Naive B cell (primary cell): Measurements from ENCODE around the gene ITGB3. TPM values are rescaled to one million over a fixed set of nuclear protein-coding genes. Genes with fewer than 3 reads are reported as not detected.
A peak's percentile ranks its signal among the peaks of the same experiment; 100 is the strongest.

ENCODE experiments used
- ATAC-seq, 2 donors: fragments of 150-1000 bp; cut with Tn5 transposase; 2 replicates each; pipeline ENCODE4 v1.10.0; 2021; ENCODE audit warnings: low read depth in 2 of 2, mild to moderate bottlenecking in 2 of 2, moderate library complexity in 2 of 2
- DNase-seq: peaks from one replicate; pipeline ENCODE4 v3.0.0; 2022
- H3K27ac Mint-ChIP-seq, 6 donors: one replicate each; pipeline ENCODE4 v1.8.0; 2020 to 2022; ENCODE audit warnings: mild to moderate bottlenecking in 6 of 6, mixed read lengths in 6 of 6, moderate library complexity in 5 of 6, inconsistent platforms in 2 of 6
- H3K27me3 Mint-ChIP-seq, 3 donors: one replicate each; pipeline ENCODE4 v1.8.0; 2021 to 2022; ENCODE audit warnings: mixed read lengths in 3 of 3, mild to moderate bottlenecking in 1 of 3
- H3K36me3 Mint-ChIP-seq, 2 donors: one replicate each; pipeline ENCODE4 v1.8.0; 2020 to 2022; ENCODE audit warnings: mixed read lengths in 2 of 2, inconsistent platforms in 1 of 2, mild to moderate bottlenecking in 1 of 2
- H3K4me1 Mint-ChIP-seq, 3 donors: one replicate each; pipeline ENCODE4 v1.8.0; 2020 to 2022; ENCODE audit warnings: mixed read lengths in 3 of 3, inconsistent platforms in 1 of 3, mild to moderate bottlenecking in 1 of 3, moderate library complexity in 1 of 3
- H3K4me3 Mint-ChIP-seq, 8 donors: one replicate each; pipeline ENCODE4 v1.8.0; 2020 to 2022; ENCODE audit warnings: mild to moderate bottlenecking in 8 of 8, mixed read lengths in 8 of 8, moderate library complexity in 8 of 8, inconsistent platforms in 2 of 8
- H3K9me3 Mint-ChIP-seq, 7 donors: one replicate each; pipeline ENCODE4 v1.8.0; 2020 to 2022; ENCODE audit warnings: mixed read lengths in 7 of 7, mild to moderate bottlenecking in 5 of 7, inconsistent platforms in 2 of 7, moderate library complexity in 1 of 7
- polyA plus RNA-seq, 6 donors: library from polyadenylated mRNA; unstranded; fragments of 300-500 nt; fragmentation: Illumina TruSeq; gene quantifications; one replicate each; pipeline ENCODE4 v1.2.3, GENCODE V29; 2021; ENCODE audit warnings: low read depth in 6 of 6

Gene ITGB3
- polyA plus RNA-seq, 6 donors from 2014 or later: 2.1 to 9.2 (median 5.1) TPM; not detected in 1

- Mint-ChIP-seq H3K4me1 (peaks cover 26 to 36% (median 28%) of the 10 kb centered on the region in 3 donors), H3K36me3 (no peaks in the 10 kb centered on the region), H3K27me3 (peaks cover 0 to 3% (median 0%) of the 10 kb centered on the region in 3 donors), H3K27ac (peak overlapping the region in 1 of 6 donors; percentile 34), H3K4me3 (no peak overlapping the region), H3K9me3 (peaks cover 0 to 9% (median 5%) of the 10 kb centered on the region in 7 donors)
- DNase-seq: no peak
- ATAC-seq: no peak
Observed at GRCh38 chr17:47225911-47226688, 27.5 kb upstream of the ITGB3 start.

DNA sequence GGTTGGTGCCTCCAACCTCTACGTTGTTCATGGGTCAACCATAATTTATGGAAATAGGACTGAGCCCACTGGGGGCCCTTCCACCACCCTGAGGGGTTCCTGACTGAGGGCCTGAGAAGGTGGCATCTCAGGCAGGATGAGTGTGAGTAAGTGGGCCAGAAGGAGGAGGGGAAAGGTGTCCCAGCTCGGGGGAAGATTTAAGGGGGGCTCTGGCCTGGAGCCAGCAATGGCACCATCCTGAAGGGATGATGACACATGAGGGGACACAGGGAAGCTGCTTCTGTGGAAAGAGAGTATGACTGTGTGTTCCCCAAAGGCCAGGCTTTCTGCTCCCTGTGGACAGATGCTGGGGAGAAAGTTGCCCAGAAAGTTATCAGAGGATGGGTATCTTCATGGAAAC is 25.8 kb upstream of the ITGB3 start:
- DNase-seq (no peak), ATAC-seq (no peak)
- Mint-ChIP-seq H3K4me1 (peaks cover 23 to 25% (median 25%) of the 10 kb centered on the region in 3 donors), H3K9me3 (peaks cover 0 to 9% (median 5%) of the 10 kb centered on the region in 7 donors), H3K27me3 (no peaks in the 10 kb centered on the region), H3K4me3 (peak overlapping the region in 2 of 8 donors; percentile 9 to 55), H3K27ac (peak overlapping the region in 2 of 6 donors; percentile 33 to 91), H3K36me3 (no peaks in the 10 kb centered on the region)

GRCh38 chr17:47229535-47230443 is 23.8 kb upstream of the ITGB3 start:
- Mint-ChIP-seq H3K4me3 (peak overlapping the region; percentile 65 to 89 (median 77)), H3K27me3 (no peaks in the 10 kb centered on the region), H3K27ac (peak overlapping the region in 5 of 6 donors; percentile 14 to 75 (median 21)), H3K4me1 (peaks cover 23 to 29% (median 25%) of the 10 kb centered on the region in 3 donors), H3K9me3 (no peaks in the 10 kb centered on the region), H3K36me3 (no peaks in the 10 kb centered on the region)
- peak; percentile 81 to 88 for ATAC-seq
- peak; percentile 64 for DNase-seq

- no peaks in the 10 kb centered on the region for H3K9me3 Mint-ChIP-seq
- H3K4me3 Mint-ChIP-seq: peak overlapping the region; percentile 65 to 89 (median 77)
- H3K36me3 Mint-ChIP-seq: no peaks in the 10 kb centered on the region
- DNase-seq (no peak), ATAC-seq (peak; percentile 22 to 35)
- peaks cover 23 to 31% (median 25%) of the 10 kb centered on the region in 3 donors for H3K4me1 Mint-ChIP-seq
- H3K27ac Mint-ChIP-seq: peak overlapping the region in 3 of 6 donors; percentile 14 to 72 (median 39)
- no peaks in the 10 kb centered on the region for H3K27me3 Mint-ChIP-seq
Observed at GRCh38 chr17:47230864-47231263, 22.8 kb upstream of the ITGB3 start.

- Mint-ChIP-seq H3K4me1 (peaks cover 23 to 31% (median 25%) of the 10 kb centered on the region in 3 donors), H3K36me3 (no peaks in the 10 kb centered on the region), H3K4me3 (peak overlapping the region in 7 of 8 donors; percentile 65 to 89 (median 73)), H3K9me3 (peaks cover 0 to 4% (median 0%) of the 10 kb centered on the region in 7 donors), H3K27ac (peak overlapping the region in 1 of 6 donors; percentile 72), H3K27me3 (no peaks in the 10 kb centered on the region)
- ATAC-seq (no peak), DNase-seq (no peak)
Observed at GRCh38 chr17:47231334-47231733, 22.3 kb upstream of the ITGB3 start.

DNA sequence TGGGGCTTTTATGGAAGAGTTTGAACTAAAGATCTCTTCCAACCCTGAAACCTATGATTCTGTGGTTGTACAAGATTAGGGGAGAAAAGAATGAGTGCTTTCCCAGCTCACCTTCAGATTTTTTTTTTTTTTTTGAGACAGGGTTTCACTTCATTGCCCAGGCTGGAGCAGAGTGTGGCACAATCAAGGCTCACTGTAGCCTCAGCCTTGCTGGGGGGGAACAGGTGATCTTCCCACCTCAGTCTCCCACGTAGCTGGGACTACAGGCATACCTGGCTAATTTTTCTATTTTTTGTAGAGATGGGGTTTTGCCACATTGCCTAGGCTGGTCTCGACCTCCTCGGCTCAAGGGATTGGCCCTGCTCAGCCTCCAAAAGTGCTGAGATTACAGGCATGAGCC is 21.8 kb upstream of the ITGB3 start:
- Mint-ChIP-seq H3K4me1 (peaks cover 23 to 31% (median 25%) of the 10 kb centered on the region in 3 donors), H3K27me3 (no peaks in the 10 kb centered on the region)

GRCh38 chr17:47232465-47232864 is 21.2 kb upstream of the ITGB3 start:
- peak overlapping the region in 2 of 8 donors; percentile 37 to 42 for H3K4me3 Mint-ChIP-seq

More for the DNA sequence above, 21.8 kb upstream of the ITGB3 start:
- H3K4me3 Mint-ChIP-seq: peak overlapping the region in 1 of 8 donors; percentile 38
- no peaks in the 10 kb centered on the region for H3K36me3 Mint-ChIP-seq
- ATAC-seq: no peak
- peak overlapping the region in 1 of 6 donors; percentile 22 for H3K27ac Mint-ChIP-seq
- DNase-seq: no peak
- peaks cover 0 to 6% (median 0%) of the 10 kb centered on the region in 7 donors for H3K9me3 Mint-ChIP-seq

DNA sequence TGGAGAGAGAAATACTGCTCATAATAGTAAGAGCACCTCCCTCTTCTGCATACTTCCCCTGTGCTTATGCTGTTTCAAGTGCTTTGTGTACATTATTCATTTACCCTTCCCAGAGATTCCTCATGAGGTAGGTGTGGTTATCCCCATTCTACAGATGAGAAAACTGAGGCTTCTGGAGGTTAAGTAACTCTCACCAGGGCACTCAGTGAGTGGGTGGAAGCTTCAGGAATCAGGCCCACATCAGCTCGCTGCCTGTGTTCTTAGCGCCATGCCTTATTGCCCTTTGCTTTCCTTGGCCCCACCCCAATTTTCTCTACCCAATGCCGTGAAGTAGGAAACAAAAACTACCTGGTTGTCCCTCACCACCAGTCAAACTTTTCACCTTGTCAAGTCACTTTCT is 18.1 kb upstream of the ITGB3 start:
- ATAC-seq: no peak
- Mint-ChIP-seq H3K4me1 (peaks cover 23 to 28% (median 25%) of the 10 kb centered on the region in 3 donors), H3K9me3 (peaks cover 0 to 6% (median 0%) of the 10 kb centered on the region in 7 donors), H3K36me3 (no peaks in the 10 kb centered on the region), H3K27me3 (no peaks in the 10 kb centered on the region), H3K27ac (peak overlapping the region in 1 of 6 donors; percentile 88), H3K4me3 (no peak overlapping the region)
- no peak for DNase-seq

More at GRCh38 chr17:47232465-47232864, 21.2 kb upstream of the ITGB3 start:
- H3K4me1 Mint-ChIP-seq: peaks cover 23 to 31% (median 25%) of the 10 kb centered on the region in 3 donors
- H3K36me3 Mint-ChIP-seq: no peaks in the 10 kb centered on the region
- peaks cover 0 to 6% (median 0%) of the 10 kb centered on the region in 7 donors for H3K9me3 Mint-ChIP-seq
- no peak for ATAC-seq
- peak overlapping the region in 1 of 6 donors; percentile 22 for H3K27ac Mint-ChIP-seq
- no peak for DNase-seq
- no peaks in the 10 kb centered on the region for H3K27me3 Mint-ChIP-seq

- ATAC-seq (no peak), DNase-seq (no peak)
- no peak overlapping the region for H3K4me3 Mint-ChIP-seq
- peak overlapping the region in 1 of 6 donors; percentile 88 for H3K27ac Mint-ChIP-seq
- H3K9me3 Mint-ChIP-seq: peaks cover 0 to 6% (median 0%) of the 10 kb centered on the region in 7 donors
- H3K4me1 Mint-ChIP-seq: peaks cover 23 to 28% (median 25%) of the 10 kb centered on the region in 3 donors
- H3K27me3 Mint-ChIP-seq: no peaks in the 10 kb centered on the region
- no peaks in the 10 kb centered on the region for H3K36me3 Mint-ChIP-seq
Observed at GRCh38 chr17:47235923-47236322, 17.7 kb upstream of the ITGB3 start.

DNA sequence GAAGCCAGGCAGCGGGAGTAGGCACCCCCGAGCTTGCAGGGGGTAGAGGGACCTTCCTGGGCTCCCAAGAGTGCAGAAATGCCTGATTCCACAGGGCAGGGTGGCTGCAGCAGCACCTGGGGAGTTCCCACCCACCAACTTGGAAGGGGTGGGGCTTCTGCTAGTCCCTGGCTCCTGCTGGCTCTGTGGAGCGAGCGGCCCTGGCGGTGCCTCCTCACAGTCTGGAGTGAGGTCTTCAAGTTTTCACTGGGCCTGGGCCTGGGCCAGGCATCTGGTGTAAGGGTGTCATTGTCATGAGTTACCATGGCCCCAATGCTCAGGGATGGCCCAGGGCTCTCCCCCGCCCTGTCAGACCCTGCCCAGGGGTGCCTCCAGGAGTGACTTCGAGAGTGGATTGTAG is 15.8 kb upstream of the ITGB3 start:
- Mint-ChIP-seq H3K9me3 (peaks cover 0 to 6% (median 0%) of the 10 kb centered on the region in 7 donors), H3K27me3 (no peaks in the 10 kb centered on the region), H3K36me3 (no peaks in the 10 kb centered on the region), H3K4me1 (peaks cover 17 to 24% (median 18%) of the 10 kb centered on the region in 3 donors), H3K4me3 (no peak overlapping the region), H3K27ac (no peak overlapping the region)
- DNase-seq: no peak
- no peak for ATAC-seq

DNA sequence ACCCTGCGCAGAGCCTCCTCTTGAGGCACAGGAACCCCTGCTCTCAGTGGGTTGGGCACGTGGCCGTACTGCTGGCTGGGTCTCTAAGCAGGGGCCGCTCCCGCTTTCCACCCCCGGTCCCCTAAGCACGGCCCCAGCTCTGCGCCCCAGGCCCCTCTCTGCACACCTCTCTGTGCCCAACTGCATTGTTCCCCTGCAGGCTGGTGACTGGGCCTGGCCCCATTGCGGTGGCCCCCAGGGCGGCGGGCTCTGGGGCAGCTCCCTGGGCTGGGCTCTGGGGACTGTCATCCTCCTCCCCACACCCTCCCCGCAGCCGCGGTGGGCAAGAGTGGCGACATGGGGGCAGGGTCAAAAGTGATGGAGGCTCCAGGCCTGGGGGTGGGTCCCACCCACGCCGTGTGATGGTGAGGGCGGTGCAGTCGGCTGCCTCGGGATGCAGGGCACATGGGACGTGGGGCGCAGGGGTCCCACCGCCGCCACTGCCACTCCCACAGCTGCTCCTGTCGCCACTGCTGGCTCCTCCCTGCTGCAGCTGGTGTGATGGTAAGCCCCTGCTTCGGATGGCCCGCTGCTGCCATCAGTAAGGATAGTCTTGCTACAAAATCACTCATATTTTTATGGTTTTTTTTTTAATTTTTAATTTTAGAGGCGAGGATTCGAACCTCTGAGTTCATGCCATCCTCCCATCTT is 15.2 kb upstream of the ITGB3 start:
- Mint-ChIP-seq H3K4me3 (no peak overlapping the region), H3K9me3 (peaks cover 0 to 6% (median 0%) of the 10 kb centered on the region in 7 donors), H3K36me3 (no peaks in the 10 kb centered on the region), H3K27me3 (no peaks in the 10 kb centered on the region), H3K27ac (no peak overlapping the region), H3K4me1 (peaks cover 19 to 21% (median 21%) of the 10 kb centered on the region in 3 donors)
- ATAC-seq (no peak), DNase-seq (no peak)

GRCh38 chr17:47239619-47239966 is 14.0 kb upstream of the ITGB3 start:
- Mint-ChIP-seq H3K4me1 (peaks cover 27 to 30% (median 29%) of the 10 kb centered on the region in 3 donors), H3K9me3 (peaks cover 0 to 6% (median 0%) of the 10 kb centered on the region in 7 donors), H3K27ac (peak overlapping the region in 1 of 6 donors; percentile 9), H3K36me3 (peaks cover 0 to 8% of the 10 kb centered on the region in 2 donors), H3K4me3 (peak overlapping the region in 2 of 8 donors; percentile 8 to 37), H3K27me3 (peaks cover 0 to 8% (median 0%) of the 10 kb centered on the region in 3 donors)
- ATAC-seq: no peak
- DNase-seq: no peak
